Trophoblast cell (in vitro differentiated cells and primary cell): ENCODE results near the gene NRXN3.

ENCODE experiments used
- DNase-seq, 2 donors: peaks; one replicate each; pipeline ENCODE4 v3.0.0-alpha.2; 2016
- H2AFZ ChIP-seq: 2 replicates; pipeline ENCODE4 v1.6.1; 2013; ENCODE audit warnings: low read length, moderate library complexity, mild to moderate bottlenecking; ENCODE audit not compliant: insufficient read depth, poor library complexity
- H2AK5ac ChIP-seq: 2 replicates; pipeline ENCODE4 v1.6.1; 2013; ENCODE audit warnings: mild to moderate bottlenecking, low read length
- H2BK120ac ChIP-seq: 2 replicates; pipeline ENCODE4 v1.6.1; 2013; ENCODE audit warnings: low read length, mild to moderate bottlenecking, moderate library complexity; ENCODE audit not compliant: insufficient read depth, poor library complexity
- H2BK12ac ChIP-seq: 2 replicates; pipeline ENCODE4 v1.6.1; 2013; ENCODE audit warnings: mild to moderate bottlenecking, low read length, moderate library complexity
- H2BK5ac ChIP-seq: 2 replicates; pipeline ENCODE4 v1.6.1; 2013; ENCODE audit warnings: low read length, low read depth, moderate library complexity, mild to moderate bottlenecking; ENCODE audit not compliant: poor library complexity
- H3K14ac ChIP-seq: 2 replicates; pipeline ENCODE4 v1.6.1; 2013; ENCODE audit warnings: mild to moderate bottlenecking, low read length
- H3K18ac ChIP-seq: 2 replicates; pipeline ENCODE4 v1.6.1; 2013; ENCODE audit warnings: mild to moderate bottlenecking, low read length
- H3K23ac ChIP-seq: 2 replicates; pipeline ENCODE4 v1.6.1; 2013; ENCODE audit warnings: low read length
- H3K27ac ChIP-seq: 2 replicates; pipeline ENCODE4 v1.5.1; 2013; ENCODE audit warnings: low read depth, mild to moderate bottlenecking, inconsistent platforms, low read length, moderate library complexity
- H3K27me3 ChIP-seq: 2 replicates; pipeline ENCODE4 v1.6.1; 2013; ENCODE audit warnings: inconsistent platforms, mild to moderate bottlenecking, low read length, moderate library complexity; ENCODE audit not compliant: insufficient read depth
- H3K36me3 ChIP-seq, 2 experiments: 1 replicate in 1 of 2; 2 replicates in 1 of 2; pipeline ENCODE4 v1.6.1; 2013; ENCODE audit warnings: low read length in 2 of 2, mild to moderate bottlenecking in 2 of 2, moderate library complexity in 1 of 2; ENCODE audit not compliant: insufficient read depth in 2 of 2, control insufficient read depth in 1 of 2
- H3K4ac ChIP-seq: 2 replicates; pipeline ENCODE4 v1.6.1; 2013; ENCODE audit warnings: low read depth, mild to moderate bottlenecking, low read length, moderate library complexity
- H3K4me1 ChIP-seq, 2 experiments: 1 replicate in 1 of 2; 2 replicates in 1 of 2; pipeline ENCODE4 v1.6.1; 2013; ENCODE audit warnings: low read length in 2 of 2, mild to moderate bottlenecking in 2 of 2, moderate library complexity in 1 of 2; ENCODE audit not compliant: insufficient read depth in 2 of 2, control insufficient read depth in 1 of 2
- H3K4me2 ChIP-seq: 2 replicates; pipeline ENCODE4 v1.6.1; 2013; ENCODE audit warnings: inconsistent platforms, mild to moderate bottlenecking, low read length, moderate library complexity
- H3K4me3 ChIP-seq: 2 replicates; pipeline ENCODE4 v1.5.1; 2013; ENCODE audit warnings: mild to moderate bottlenecking, low read depth, low read length, inconsistent platforms
- H3K79me1 ChIP-seq: one replicate; pipeline ENCODE4 v1.6.1; 2013; ENCODE audit warnings: low read length
- H3K79me2 ChIP-seq: 2 replicates; pipeline ENCODE4 v1.6.1; 2013; ENCODE audit warnings: low read length, mild to moderate bottlenecking; ENCODE audit not compliant: control insufficient read depth, insufficient read depth, poor library complexity
- H3K9ac ChIP-seq: 2 replicates; pipeline ENCODE4 v1.6.1; 2013; ENCODE audit warnings: mild to moderate bottlenecking, low read length
- H3K9me3 ChIP-seq: 2 replicates; pipeline ENCODE4 v1.6.1; 2013; ENCODE audit warnings: low read depth, mild to moderate bottlenecking, control low read depth, inconsistent platforms, low read length; ENCODE audit not compliant: insufficient read depth
- H4K12ac ChIP-seq: 2 replicates; pipeline ENCODE4 v1.6.1; 2013; ENCODE audit warnings: low read depth, mild to moderate bottlenecking, low read length, moderate library complexity
- H4K8ac ChIP-seq: 2 replicates; pipeline ENCODE4 v1.6.1; 2013; ENCODE audit warnings: low read depth, mild to moderate bottlenecking, low read length, moderate library complexity
- H4K91ac ChIP-seq: one replicate; pipeline ENCODE4 v1.6.1; 2013; ENCODE audit warnings: low read depth, mild to moderate bottlenecking, low read length, moderate library complexity
- WGBS: extraction: QIAGEN DNeasy Blood & Tissue Kit; methylation state at CpG from one replicate; pipeline ENCODE4 v1.1.7; 2013; ENCODE audit warnings: missing lambda C conversion rate; ENCODE audit not compliant: insufficient read length, insufficient coverage; ENCODE audit errors: extremely low coverage; 5-methylcytosine and 5-hydroxymethylcytosine counted together

The NRXN3 gene

GRCh38 chr14:78921856-78922255, 751.7 kb downstream of the NRXN3 start:
- Histone ChIP-seq H4K91ac (no peak overlapping the region), H3K27me3 (no peaks in the 10 kb centered on the region), H3K18ac (no peak overlapping the region), H3K79me2 (no peaks in the 10 kb centered on the region), H4K12ac (no peak overlapping the region), H3K14ac (no peak overlapping the region), H2AK5ac (no peak overlapping the region), H3K4me3 (no peak overlapping the region), H2BK5ac (no peak overlapping the region), H3K9me3 (no peaks in the 10 kb centered on the region), H3K79me1 (no peaks in the 10 kb centered on the region), H2AFZ (no peak overlapping the region), H3K4me1 (peaks cover 0 to 3% of the 10 kb centered on the region in 2 experiments), H3K9ac (no peak overlapping the region), H2BK120ac (no peak overlapping the region), H3K27ac (no peak overlapping the region), H4K8ac (no peak overlapping the region), H3K23ac (no peak overlapping the region), H2BK12ac (no peak overlapping the region), H3K4me2 (no peak overlapping the region), H3K36me3 (no peaks in the 10 kb centered on the region), H3K4ac (no peak overlapping the region)
- no CpG with 5 or more reads among the region's 2 CpGs for WGBS
- DNase-seq: no peak

GRCh38 chr14:78927261-78927660, 757.1 kb downstream of the NRXN3 start:
- H3K14ac ChIP-seq: no peak overlapping the region
- no peak overlapping the region for H4K91ac ChIP-seq
- H2BK5ac ChIP-seq: no peak overlapping the region
- H2AFZ ChIP-seq: no peak overlapping the region
- no peaks in the 10 kb centered on the region for H3K36me3 ChIP-seq
- H3K79me2 ChIP-seq: no peaks in the 10 kb centered on the region
- H2AK5ac ChIP-seq: no peak overlapping the region
- H4K8ac ChIP-seq: no peak overlapping the region
- H3K4me2 ChIP-seq: no peak overlapping the region
- DNase-seq: no peak
- H3K9ac ChIP-seq: no peak overlapping the region
- no peak overlapping the region for H3K4me3 ChIP-seq
- no peaks in the 10 kb centered on the region for H3K9me3 ChIP-seq
- H4K12ac ChIP-seq: no peak overlapping the region
- H3K27me3 ChIP-seq: no peaks in the 10 kb centered on the region
- no peak overlapping the region for H3K23ac ChIP-seq
- no peaks in the 10 kb centered on the region for H3K79me1 ChIP-seq
- H3K18ac ChIP-seq: no peak overlapping the region
- H2BK120ac ChIP-seq: no peak overlapping the region
- no peak overlapping the region for H3K4ac ChIP-seq
- H2BK12ac ChIP-seq: no peak overlapping the region
- H3K4me1 ChIP-seq: peaks cover 0 to 3% of the 10 kb centered on the region in 2 experiments
- WGBS: no CpG with 5 or more reads among the region's 3 CpGs
- H3K27ac ChIP-seq: no peak overlapping the region

DNA sequence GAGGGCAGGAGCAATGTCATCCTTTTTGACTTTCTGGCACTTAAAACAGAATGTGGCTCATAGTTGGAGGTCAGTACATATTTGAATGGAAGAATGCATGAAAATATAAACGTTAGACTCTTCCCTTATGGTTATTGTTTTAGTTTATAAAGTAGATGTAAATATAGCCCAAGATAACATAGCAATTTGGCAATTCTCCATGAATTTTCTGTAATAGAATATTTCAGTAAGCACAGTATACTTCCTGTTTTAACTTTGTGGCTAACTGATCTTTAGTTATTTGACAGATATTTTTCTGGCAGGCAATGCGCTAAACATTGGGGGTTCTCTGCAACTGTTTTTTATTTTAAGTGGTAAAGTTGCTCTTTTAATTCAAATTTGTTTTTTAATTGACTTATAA, 763.0 kb downstream of the NRXN3 start:
- Histone ChIP-seq H3K4me1 (no peaks in the 10 kb centered on the region), H3K4me3 (no peak overlapping the region), H3K36me3 (no peaks in the 10 kb centered on the region), H2AFZ (no peak overlapping the region), H4K8ac (no peak overlapping the region), H3K9me3 (no peaks in the 10 kb centered on the region), H4K12ac (no peak overlapping the region), H3K27ac (no peak overlapping the region), H3K18ac (no peak overlapping the region), H2BK12ac (no peak overlapping the region), H2BK5ac (no peak overlapping the region), H2AK5ac (no peak overlapping the region), H2BK120ac (no peak overlapping the region), H3K4me2 (no peak overlapping the region), H3K4ac (no peak overlapping the region), H3K23ac (no peak overlapping the region), H3K9ac (no peak overlapping the region), H4K91ac (no peak overlapping the region), H3K27me3 (no peaks in the 10 kb centered on the region), H3K79me2 (no peaks in the 10 kb centered on the region), H3K79me1 (no peaks in the 10 kb centered on the region), H3K14ac (no peak overlapping the region)
- no CpG with 5 or more reads among the region's 2 CpGs for WGBS
- no peak for DNase-seq

GRCh38 chr14:78933948-78934524, 763.9 kb downstream of the NRXN3 start:
- H3K27ac ChIP-seq: no peak overlapping the region
- H2BK120ac ChIP-seq: no peak overlapping the region
- no peak overlapping the region for H3K4ac ChIP-seq
- no CpG with 5 or more reads among the region's 4 CpGs for WGBS
- H3K4me1 ChIP-seq: no peaks in the 10 kb centered on the region
- H3K36me3 ChIP-seq: no peaks in the 10 kb centered on the region
- H4K91ac ChIP-seq: no peak overlapping the region
- H3K27me3 ChIP-seq: no peaks in the 10 kb centered on the region
- H2BK12ac ChIP-seq: no peak overlapping the region
- no peak overlapping the region for H3K23ac ChIP-seq
- H3K9me3 ChIP-seq: no peaks in the 10 kb centered on the region
- peak in 1 of 2 donors; percentile 50 for DNase-seq
- no peak overlapping the region for H3K14ac ChIP-seq
- no peak overlapping the region for H3K4me2 ChIP-seq
- H3K18ac ChIP-seq: no peak overlapping the region
- no peak overlapping the region for H4K8ac ChIP-seq
- H3K79me1 ChIP-seq: no peaks in the 10 kb centered on the region
- H4K12ac ChIP-seq: no peak overlapping the region
- no peak overlapping the region for H2BK5ac ChIP-seq
- H3K79me2 ChIP-seq: no peaks in the 10 kb centered on the region
- no peak overlapping the region for H3K4me3 ChIP-seq
- H2AK5ac ChIP-seq: no peak overlapping the region
- no peak overlapping the region for H2AFZ ChIP-seq
- no peak overlapping the region for H3K9ac ChIP-seq
